ENCODE data around the gene DARS1. TPM values are rescaled to one million over a fixed set of nuclear protein-coding genes. Genes with fewer than 3 reads are reported as not detected.

The DARS1 gene
- polyA plus RNA-seq, 1 experiment = 44.0 TPM

GRCh38 chr2:136024616-136025015, 39.2 kb upstream of the DARS1 start:
- CTCF ChIA-PET = no interaction called here
- no peak for DNase-seq (ENCODE audit: low read depth)

GRCh38 chr2:136024185-136024584, 38.8 kb upstream of the DARS1 start:
- H3K27me3 ChIP-seq (ENCODE audit: control insufficient read depth, insufficient read depth, low read length) = peaks cover 3% of the 10 kb centered on the region
- no peaks in the 10 kb centered on the region for H3K36me3 ChIP-seq (ENCODE audit: control insufficient read depth, insufficient read depth, low read length)
- no peak for DNase-seq (ENCODE audit: low read depth)
- ChIA-PET CTCF (no interaction called here), POLR2A (no interaction called here)
- H3K4me3 ChIP-seq (ENCODE audit: low read depth, low read length) = no peak overlapping the region
- TF ChIP-seq CTCF (IDR thresholded peaks at IDR 0.05; ENCODE audit: insufficient read depth, low read depth, low read length) = no peak

More at GRCh38 chr2:136024616-136025015, 39.2 kb upstream of the DARS1 start:
- TF ChIP-seq CTCF (IDR thresholded peaks at IDR 0.05; ENCODE audit: insufficient read depth, low read depth, low read length) = no peak
- Histone ChIP-seq H3K36me3 (ENCODE audit: control insufficient read depth, insufficient read depth, low read length) (no peaks in the 10 kb centered on the region), H3K4me3 (ENCODE audit: low read depth, low read length) (no peak overlapping the region), H3K27me3 (ENCODE audit: control insufficient read depth, insufficient read depth, low read length) (no peaks in the 10 kb centered on the region; the same call in 1 of the 2 replicates)
- POLR2A ChIA-PET = no interaction called here

GRCh38 chr2:136023416-136023815, 38.0 kb upstream of the DARS1 start:
- peaks cover 3% of the 10 kb centered on the region for H3K27me3 ChIP-seq (ENCODE audit: control insufficient read depth, insufficient read depth, low read length)
- DNase-seq (ENCODE audit: low read depth) = no peak
- TF ChIP-seq CTCF (IDR thresholded peaks at IDR 0.05; ENCODE audit: insufficient read depth, low read depth, low read length) = no peak
- CTCF ChIA-PET = interaction anchor here (1.0 kb wide), 1 partner anchor 13 kb away, joined by 3 read pairs; no protein-coding TSS in a partner anchor
- H3K36me3 ChIP-seq (ENCODE audit: control insufficient read depth, insufficient read depth, low read length) = no peaks in the 10 kb centered on the region
- POLR2A ChIA-PET = no interaction called here
- H3K4me3 ChIP-seq (ENCODE audit: low read depth, low read length) = no peak overlapping the region

- Histone ChIP-seq H3K27me3 (ENCODE audit: control insufficient read depth, insufficient read depth, low read length) (peaks cover 3% of the 10 kb centered on the region), H3K36me3 (ENCODE audit: control insufficient read depth, insufficient read depth, low read length) (no peaks in the 10 kb centered on the region), H3K4me3 (ENCODE audit: low read depth, low read length) (no peak overlapping the region)
- ChIA-PET POLR2A (no interaction called here), CTCF (interaction anchor here (0.6 to 1.0 kb wide), 2 partner anchors 12 to 107 kb away, joined by 3 read pairs; no protein-coding TSS in a partner anchor)
- TF ChIP-seq CTCF (IDR thresholded peaks at IDR 0.05; ENCODE audit: insufficient read depth, low read depth, low read length) = no peak
- no peak for DNase-seq (ENCODE audit: low read depth)
These were observed 37.1 kb upstream of the DARS1 start for GRCh38 chr2:136022396-136023146.

GRCh38 chr2:136021976-136022375, 36.5 kb upstream of the DARS1 start:
- ChIA-PET CTCF (no interaction called here), POLR2A (no interaction called here)
- Histone ChIP-seq H3K4me3 (ENCODE audit: low read depth, low read length) (no peak overlapping the region), H3K27me3 (ENCODE audit: control insufficient read depth, insufficient read depth, low read length) (peaks cover 3% of the 10 kb centered on the region), H3K36me3 (ENCODE audit: control insufficient read depth, insufficient read depth, low read length) (no peaks in the 10 kb centered on the region)
- no peak for TF ChIP-seq CTCF (IDR thresholded peaks at IDR 0.05; ENCODE audit: insufficient read depth, low read depth, low read length)
- no peak for DNase-seq (ENCODE audit: low read depth)
